ENCODE measurements around the gene CCDC51.

DNA sequence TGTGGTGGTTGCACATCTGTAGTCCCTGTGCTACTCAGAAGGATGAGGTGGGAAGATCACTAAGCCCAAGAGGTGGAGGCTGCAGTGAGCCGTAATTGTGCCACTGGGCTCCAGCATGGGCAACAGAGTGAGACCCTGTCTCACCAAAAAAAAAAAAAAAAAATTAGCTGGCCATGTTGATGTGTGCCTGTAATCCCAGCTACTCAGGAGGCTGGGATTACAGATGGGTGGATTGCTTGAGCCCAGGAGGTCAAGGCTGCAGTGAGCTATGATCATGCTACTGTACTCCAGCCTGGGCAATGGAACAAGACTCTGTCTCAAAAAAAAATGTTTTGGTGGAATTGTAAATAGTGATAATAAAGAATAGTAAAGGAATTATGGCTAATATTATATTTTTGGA, 16.5 kb upstream of the CCDC51 start:
- TF ChIP-seq POLR2A (IDR thresholded peaks at IDR 0.05; ENCODE audit: low read depth, low read length) = no peak
- TF ChIP-seq TAF1 (IDR thresholded peaks at IDR 0.05; ENCODE audit: borderline replicate concordance, low read depth, low read length) = no peak
- TF ChIP-seq POLR2AphosphoS5 (IDR thresholded peaks at IDR 0.05; ENCODE audit: low read depth, low read length) = no peak
